DOHH2 (cell line): ENCODE results near the gene DKK2.

Experiments used
- H3F3A ChIP-seq: fragments of 200-600 bp; sonication (generic), shearing (Covaris generic); 2 replicates; pipeline ENCODE4 v1.6.0; 2016; ENCODE audit warnings: antibody characterized with exemption, mild to moderate bottlenecking; ENCODE audit not compliant: control insufficient read depth, insufficient read depth
- H3K27ac ChIP-seq: fragments of 200-600 bp; sonication (generic); 2 replicates; pipeline ENCODE4 v1.5.1; 2014; ENCODE audit warnings: low read depth, mild to moderate bottlenecking, low read length, moderate library complexity
- H3K27me3 ChIP-seq: fragments of 200-600 bp; sonication (generic); 2 replicates; pipeline ENCODE4 v1.6.1; 2014; ENCODE audit warnings: mild to moderate bottlenecking, low read length, mixed read lengths; ENCODE audit not compliant: control insufficient read depth
- H3K36me3 ChIP-seq: fragments of 200-600 bp; sonication (generic); 2 replicates; pipeline ENCODE4 v1.6.1; 2014; ENCODE audit warnings: mild to moderate bottlenecking, low read length, moderate library complexity, mixed read lengths; ENCODE audit not compliant: control insufficient read depth
- H3K4me1 ChIP-seq: fragments of 200-600 bp; sonication (generic); 2 replicates; pipeline ENCODE4 v1.6.1; 2014; ENCODE audit warnings: mild to moderate bottlenecking, low read length, mixed read lengths; ENCODE audit not compliant: control insufficient read depth
- H3K4me2 ChIP-seq: fragments of 200-600 bp; sonication (generic); 2 replicates; pipeline ENCODE4 v1.6.0; 2014; ENCODE audit warnings: mild to moderate bottlenecking, low read length, moderate library complexity
- H3K4me3 ChIP-seq: fragments of 200-600 bp; sonication (generic); 2 replicates; pipeline ENCODE4 v1.5.1; 2014; ENCODE audit warnings: mild to moderate bottlenecking, low read length, mixed read lengths
- H3K79me2 ChIP-seq: fragments of 200-600 bp; sonication (generic); 2 replicates; pipeline ENCODE4 v1.6.1; 2014; ENCODE audit warnings: mild to moderate bottlenecking, low read length, mixed read lengths; ENCODE audit not compliant: control insufficient read depth
- H3K9me2 ChIP-seq: fragments of 200-600 bp; sonication (generic); replicated peaks from 2 replicates; pipeline ENCODE4 v1.6.1; 2014; ENCODE audit warnings: mild to moderate bottlenecking, low read length, mixed read lengths; ENCODE audit not compliant: control insufficient read depth
- H3K9me3 ChIP-seq: fragments of 200-600 bp; sonication (generic); 2 replicates; pipeline ENCODE4 v1.6.1; 2014; ENCODE audit warnings: antibody characterized with exemption, low read length, mixed read lengths; ENCODE audit not compliant: control insufficient read depth, insufficient read depth
- H4K20me1 ChIP-seq: fragments of 200-600 bp; sonication (generic); 2 replicates; pipeline ENCODE4 v1.6.0; 2014; ENCODE audit warnings: low read depth, mild to moderate bottlenecking, antibody characterized with exemption, low read length, moderate library complexity; ENCODE audit not compliant: control insufficient read depth, insufficient read depth
- CTCF ChIP-seq: fragments of 200-600 bp; sonication (generic); IDR thresholded peaks from one replicate; pipeline ENCODE4 v1.5.1; 2014; ENCODE audit warnings: antibody characterized with exemption, mild to moderate bottlenecking, low read depth, low read length; ENCODE audit not compliant: poor library complexity, severe bottlenecking
- EZH2phosphoT487 ChIP-seq: fragments of 200-600 bp; sonication (generic); IDR thresholded peaks from 2 replicates; pipeline ENCODE4 v1.6.1; 2017; ENCODE audit warnings: borderline replicate concordance, mild to moderate bottlenecking, antibody characterized with exemption, low read length, moderate library complexity, mixed read lengths

Gene DKK2

GRCh38 chr4:107037199-107037584, 1.1 kb upstream of the DKK2 start:
- Histone ChIP-seq H3K79me2 (no peaks in the 10 kb centered on the region), H3K4me3 (no peak overlapping the region), H3K9me2 (no peaks in the 10 kb centered on the region), H3K36me3 (no peaks in the 10 kb centered on the region), H3K27ac (no peak overlapping the region), H3F3A (no peaks in the 10 kb centered on the region), H3K4me2 (no peak overlapping the region), H3K9me3 (no peaks in the 10 kb centered on the region), H3K27me3 (no peaks in the 10 kb centered on the region), H4K20me1 (no peaks in the 10 kb centered on the region), H3K4me1 (no peaks in the 10 kb centered on the region)
- TF ChIP-seq EZH2phosphoT487 (no peak), CTCF (no peak)

- Histone ChIP-seq H3K36me3 (no peaks in the 10 kb centered on the region), H4K20me1 (no peaks in the 10 kb centered on the region), H3K4me2 (no peak overlapping the region), H3K9me2 (no peaks in the 10 kb centered on the region), H3F3A (no peaks in the 10 kb centered on the region), H3K4me1 (no peaks in the 10 kb centered on the region), H3K79me2 (no peaks in the 10 kb centered on the region), H3K27ac (no peak overlapping the region), H3K4me3 (no peak overlapping the region), H3K9me3 (no peaks in the 10 kb centered on the region), H3K27me3 (no peaks in the 10 kb centered on the region)
- no peak for TF ChIP-seq EZH2phosphoT487
- no peak for TF ChIP-seq CTCF
Observed at GRCh38 chr4:107036584-107037198, 578 bp upstream of the DKK2 start.

GRCh38 chr4:107034996-107035818, 906 bp downstream of the DKK2 start:
- H3K79me2 ChIP-seq: no peaks in the 10 kb centered on the region
- H3K27me3 ChIP-seq: no peaks in the 10 kb centered on the region
- no peaks in the 10 kb centered on the region for H3K9me3 ChIP-seq
- no peak overlapping the region for H3K4me3 ChIP-seq
- no peak overlapping the region for H3K4me2 ChIP-seq
- H4K20me1 ChIP-seq: no peaks in the 10 kb centered on the region
- H3F3A ChIP-seq: no peaks in the 10 kb centered on the region
- H3K27ac ChIP-seq: no peak overlapping the region
- no peaks in the 10 kb centered on the region for H3K36me3 ChIP-seq
- no peaks in the 10 kb centered on the region for H3K4me1 ChIP-seq
- no peaks in the 10 kb centered on the region for H3K9me2 ChIP-seq
- TF ChIP-seq EZH2phosphoT487 (no peak), CTCF (no peak)
